Measurements from ENCODE around the gene ZNF462.

GRCh38 chr9:106927916-106928315, 65.0 kb downstream of the ZNF462 start:
- no peak for TF ChIP-seq EP300 (IDR thresholded peaks at IDR 0.05)
- TF ChIP-seq ESRRA (IDR thresholded peaks at IDR 0.05; ENCODE audit: borderline replicate concordance, low read length), result no peak
- TF ChIP-seq, protein P1, sequence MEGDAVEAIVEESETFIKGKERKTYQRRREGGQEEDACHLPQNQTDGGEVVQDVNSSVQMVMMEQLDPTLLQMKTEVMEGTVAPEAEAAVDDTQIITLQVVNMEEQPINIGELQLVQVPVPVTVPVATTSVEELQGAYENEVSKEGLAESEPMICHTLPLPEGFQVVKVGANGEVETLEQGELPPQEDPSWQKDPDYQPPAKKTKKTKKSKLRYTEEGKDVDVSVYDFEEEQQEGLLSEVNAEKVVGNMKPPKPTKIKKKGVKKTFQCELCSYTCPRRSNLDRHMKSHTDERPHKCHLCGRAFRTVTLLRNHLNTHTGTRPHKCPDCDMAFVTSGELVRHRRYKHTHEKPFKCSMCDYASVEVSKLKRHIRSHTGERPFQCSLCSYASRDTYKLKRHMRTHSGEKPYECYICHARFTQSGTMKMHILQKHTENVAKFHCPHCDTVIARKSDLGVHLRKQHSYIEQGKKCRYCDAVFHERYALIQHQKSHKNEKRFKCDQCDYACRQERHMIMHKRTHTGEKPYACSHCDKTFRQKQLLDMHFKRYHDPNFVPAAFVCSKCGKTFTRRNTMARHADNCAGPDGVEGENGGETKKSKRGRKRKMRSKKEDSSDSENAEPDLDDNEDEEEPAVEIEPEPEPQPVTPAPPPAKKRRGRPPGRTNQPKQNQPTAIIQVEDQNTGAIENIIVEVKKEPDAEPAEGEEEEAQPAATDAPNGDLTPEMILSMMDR (IDR thresholded peaks at IDR 0.05), result no peak
- no peak for TF ChIP-seq RAD21 (conservative IDR thresholded peaks at IDR 0.05 in 1 of 2, IDR thresholded peaks at IDR 0.05 in 1 of 2)
- TF ChIP-seq CHD2 (IDR thresholded peaks at IDR 0.05; ENCODE audit: low read length, partially characterized antibody), result no peak
- no peak for TF ChIP-seq NPAS2 (CRISPR knock-in tag; IDR thresholded peaks at IDR 0.05; ENCODE audit: borderline replicate concordance)
- TF ChIP-seq POLR2A (IDR thresholded peaks at IDR 0.05; ENCODE audit: low read length), result no peak
